Smooth muscle cell (in vitro differentiated cells): ENCODE data around the gene GRHL3. TPM values are rescaled to one million over a fixed set of nuclear protein-coding genes. Genes with fewer than 3 reads are reported as not detected.
"Not testable (repeated sequence)": the region's sequence is repeated elsewhere in the genome, so short reads cannot be mapped to it uniquely, and the experiment has no call there.

Experiments used
- DNase-seq: peaks from one replicate; lab custom pipeline; 2025; ENCODE audit not compliant: unreplicated experiment; lab: John Stamatoyannopoulos, UW
- H2AFZ ChIP-seq: fragments of 200-600 bp; sonication (generic); 2 replicates; pipeline ENCODE4 v1.6.0; 2016; ENCODE audit warnings: antibody characterized with exemption, low read depth, mild to moderate bottlenecking
- H3F3A ChIP-seq: fragments of 200-600 bp; sonication (generic); 2 replicates; pipeline ENCODE4 v1.6.0; 2017; ENCODE audit warnings: antibody characterized with exemption, low read depth
- H3K27ac ChIP-seq: fragments of 200-600 bp; sonication (generic); 2 replicates; pipeline ENCODE4 v1.5.1; 2016; ENCODE audit warnings: low read depth, mild to moderate bottlenecking
- H3K27me3 ChIP-seq: fragments of 200-600 bp; sonication (generic); 2 replicates; pipeline ENCODE4 v1.6.1; 2016; ENCODE audit warnings: low read depth, mild to moderate bottlenecking
- H3K36me3 ChIP-seq: fragments of 200-600 bp; sonication (generic); 2 replicates; pipeline ENCODE4 v1.5.1; 2016; ENCODE audit warnings: low read depth
- H3K4me1 ChIP-seq: fragments of 200-600 bp; sonication (generic); 2 replicates; pipeline ENCODE4 v1.5.1; 2016; ENCODE audit warnings: low read depth
- H3K4me2 ChIP-seq: fragments of 200-600 bp; sonication (generic); 2 replicates; pipeline ENCODE4 v1.6.0; 2016; ENCODE audit warnings: mild to moderate bottlenecking
- H3K4me3 ChIP-seq: fragments of 200-600 bp; sonication (generic); 2 replicates; pipeline ENCODE4 v1.5.1; 2016; ENCODE audit warnings: mild to moderate bottlenecking
- H3K79me2 ChIP-seq: fragments of 200-600 bp; sonication (generic); 2 replicates; pipeline ENCODE4 v1.6.0; 2016; ENCODE audit warnings: low read depth, mild to moderate bottlenecking
- H3K9ac ChIP-seq: fragments of 200-600 bp; sonication (generic); 2 replicates; pipeline ENCODE4 v1.6.0; 2016; ENCODE audit warnings: low read depth
- H3K9me3 ChIP-seq: fragments of 200-600 bp; sonication (generic); replicated peaks from 2 replicates; pipeline ENCODE4 v1.5.1; 2016; ENCODE audit warnings: low read depth
- H4K20me1 ChIP-seq: fragments of 200-600 bp; sonication (generic); 2 replicates; pipeline ENCODE4 v1.6.0; 2016; ENCODE audit warnings: low read depth
- CTCF ChIP-seq: fragments of 200-600 bp; sonication (generic); IDR thresholded peaks from 2 replicates; pipeline ENCODE4 v1.5.1; 2017; ENCODE audit warnings: borderline replicate concordance, mild to moderate bottlenecking, antibody characterized with exemption; ENCODE audit not compliant: insufficient read depth, poor library complexity, severe bottlenecking
- WGBS: methylation state at CpG from one replicate; pipeline ENCODE4 v1.1.7; 2016; ENCODE audit warnings: low lambda C conversion rate; 5-methylcytosine and 5-hydroxymethylcytosine counted together
- polyA plus RNA-seq: library from polyadenylated mRNA; unstranded; fragments of >200 nt; fragmentation: Nextera tagmentation; extraction: Ambion mirVana; gene quantifications from 2 replicates; pipeline ENCODE4 v1.2.1, GENCODE V29; 2016
- total RNA-seq: library from RNA; depleted of rRNA; stranded (reverse); fragments of >200 nt; gene quantifications from 2 replicates; pipeline ENCODE4 v1.2.3, GENCODE V29; 2014

The GRHL3 gene
- total and polyA plus RNA-seq, 2 experiments from 2014 or later, result 0.87 to 10.5 TPM

- WGBS, result 75% methylated on average over 11 of the region's 11 CpGs
Observed at GRCh38 chr1:24286246-24287010, 32.7 kb upstream of the GRHL3 start.

GRCh38 chr1:24287779-24288178, 31.4 kb upstream of the GRHL3 start:
- H3K4me3 ChIP-seq, H4K20me1 ChIP-seq, H3K36me3 ChIP-seq, H3K27ac ChIP-seq, H3F3A ChIP-seq, H3K79me2 ChIP-seq, H2AFZ ChIP-seq, H3K4me2 ChIP-seq, H3K27me3 ChIP-seq, H3K9me3 ChIP-seq, H3K9ac ChIP-seq, DNase-seq, H3K4me1 ChIP-seq: not testable (repeated sequence)
- WGBS, result 96% methylated on average over 6 of the region's 6 CpGs

More at GRCh38 chr1:24286246-24287010, 32.7 kb upstream of the GRHL3 start:
- no peaks in the 10 kb centered on the region for H3K9me3 ChIP-seq
- no peaks in the 10 kb centered on the region for H3F3A ChIP-seq
- no peak for TF ChIP-seq CTCF
- no peak overlapping the region for H2AFZ ChIP-seq
- no peaks in the 10 kb centered on the region for H4K20me1 ChIP-seq
- no peaks in the 10 kb centered on the region for H3K27me3 ChIP-seq
- no peaks in the 10 kb centered on the region for H3K79me2 ChIP-seq
- peaks cover 3% of the 10 kb centered on the region for H3K4me1 ChIP-seq
- no peaks in the 10 kb centered on the region for H3K36me3 ChIP-seq
- DNase-seq, result no peak
- no peak overlapping the region for H3K27ac ChIP-seq
- no peak overlapping the region for H3K4me2 ChIP-seq
- no peak overlapping the region for H3K4me3 ChIP-seq
- no peak overlapping the region for H3K9ac ChIP-seq

DNA sequence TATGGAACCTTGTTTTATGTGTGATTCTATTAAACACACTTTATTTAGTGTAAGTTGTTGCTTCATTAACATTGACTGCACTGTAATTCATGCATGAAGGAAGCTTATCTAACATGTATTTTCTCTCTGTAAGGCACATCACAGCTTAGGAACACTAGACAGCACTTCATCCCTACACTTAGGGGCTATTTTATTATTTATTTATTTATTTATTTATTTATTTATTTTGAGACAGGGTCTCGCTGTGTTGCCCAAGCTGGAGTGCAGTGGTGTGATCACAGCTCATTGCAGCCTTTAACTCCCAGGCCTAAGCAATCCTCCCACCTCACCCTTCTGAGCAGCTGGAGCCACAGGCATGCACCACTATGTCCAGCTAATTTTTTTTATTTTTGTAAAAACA, 30.7 kb upstream of the GRHL3 start:
- Histone ChIP-seq H4K20me1 (no peaks in the 10 kb centered on the region), H3K9me3 (no peaks in the 10 kb centered on the region), H3K4me3 (no peak overlapping the region), H3F3A (no peaks in the 10 kb centered on the region), H3K36me3 (no peaks in the 10 kb centered on the region), H3K27me3 (no peaks in the 10 kb centered on the region), H3K27ac (no peak overlapping the region), H3K4me1 (peaks cover 3% of the 10 kb centered on the region), H3K4me2 (no peak overlapping the region), H3K9ac (no peak overlapping the region), H2AFZ (no peak overlapping the region), H3K79me2 (no peaks in the 10 kb centered on the region)
- TF ChIP-seq CTCF, result no peak
- WGBS, result 94% methylated on average over 1 of the region's 1 CpG
- DNase-seq, result no peak

- no peak overlapping the region for H3K4me2 ChIP-seq
- no peak for DNase-seq
Observed at GRCh38 chr1:24289937-24290595, 29.1 kb upstream of the GRHL3 start.

More at GRCh38 chr1:24289937-24290595, 29.1 kb upstream of the GRHL3 start:
- no peak for TF ChIP-seq CTCF
- no peaks in the 10 kb centered on the region for H3K9me3 ChIP-seq
- no peak overlapping the region for H3K4me3 ChIP-seq
- H4K20me1 ChIP-seq, result no peaks in the 10 kb centered on the region
- 89% methylated on average over 15 of the region's 15 CpGs for whole genome bisulfite sequencing
- H3K79me2 ChIP-seq, result no peaks in the 10 kb centered on the region
- peaks cover 3% of the 10 kb centered on the region for H3F3A ChIP-seq
- H3K27me3 ChIP-seq, result no peaks in the 10 kb centered on the region
- no peak overlapping the region for H2AFZ ChIP-seq
- no peaks in the 10 kb centered on the region for H3K36me3 ChIP-seq
- peaks cover 9% of the 10 kb centered on the region for H3K4me1 ChIP-seq
- no peak overlapping the region for H3K9ac ChIP-seq
- H3K27ac ChIP-seq, result no peak overlapping the region
